Measurements from ENCODE around the gene TSPEAR.
"Not testable (repeated sequence)": the region's sequence is repeated elsewhere in the genome, so short reads cannot be mapped to it uniquely, and the experiment has no call there.

Gene TSPEAR

DNA sequence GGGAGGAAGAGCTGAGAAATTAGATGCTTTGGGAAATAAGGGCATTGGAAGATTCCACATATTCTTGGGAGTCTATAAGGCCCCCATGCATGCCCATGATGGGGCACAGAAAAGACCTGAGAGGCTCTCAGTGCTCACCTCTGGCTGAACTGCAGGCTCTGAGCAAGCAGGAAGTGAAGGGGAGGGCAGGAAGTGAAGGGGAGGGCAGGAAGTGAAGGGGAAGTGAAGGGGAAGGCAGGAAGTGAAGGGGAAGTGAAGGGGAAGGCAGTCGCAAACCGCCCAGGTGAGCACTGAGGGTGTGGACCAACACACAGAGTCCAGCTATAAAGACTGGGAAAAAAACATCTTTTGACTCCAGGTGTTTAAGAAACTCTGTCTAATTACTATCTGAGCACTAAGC lies 80.9 kb downstream of the TSPEAR start:
- DNase-seq (ENCODE audit: low read depth, low spot score), result no peak

DNA sequence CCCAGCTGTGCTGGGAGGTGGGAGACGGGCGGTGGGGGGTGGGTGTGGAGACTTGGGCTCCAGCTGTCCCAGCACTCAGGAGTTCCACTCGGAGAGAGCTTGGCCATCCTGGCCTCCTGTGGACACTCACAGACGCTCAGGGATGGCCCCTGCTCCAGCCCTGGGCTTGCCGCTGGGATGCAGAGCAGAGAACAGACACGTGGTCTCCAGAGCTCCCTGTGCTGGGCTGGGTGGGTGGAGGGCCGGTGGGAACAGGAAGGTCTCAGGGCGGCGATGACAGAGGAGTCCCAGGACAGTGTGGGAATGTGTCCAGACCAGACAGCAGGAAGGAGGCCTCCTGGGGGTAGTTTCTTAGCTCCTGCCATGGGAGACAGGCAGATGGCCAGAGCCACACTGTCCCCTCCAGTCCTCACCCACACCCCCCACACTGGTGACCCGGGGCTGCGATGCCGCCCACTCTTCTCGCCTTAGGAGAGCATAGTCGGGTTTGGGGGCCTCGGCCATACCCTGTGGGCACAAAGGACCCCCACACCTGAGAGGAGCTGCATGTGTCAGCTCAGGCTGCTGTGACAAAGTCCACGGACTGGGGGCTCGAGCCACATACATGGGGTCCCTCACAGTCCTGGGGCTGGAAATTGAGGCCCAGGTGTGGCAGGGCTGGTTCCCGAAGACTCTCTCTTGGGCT lies 82.5 kb downstream of the TSPEAR start:
- no peak for DNase-seq (ENCODE audit: low read depth, low spot score)

DNA sequence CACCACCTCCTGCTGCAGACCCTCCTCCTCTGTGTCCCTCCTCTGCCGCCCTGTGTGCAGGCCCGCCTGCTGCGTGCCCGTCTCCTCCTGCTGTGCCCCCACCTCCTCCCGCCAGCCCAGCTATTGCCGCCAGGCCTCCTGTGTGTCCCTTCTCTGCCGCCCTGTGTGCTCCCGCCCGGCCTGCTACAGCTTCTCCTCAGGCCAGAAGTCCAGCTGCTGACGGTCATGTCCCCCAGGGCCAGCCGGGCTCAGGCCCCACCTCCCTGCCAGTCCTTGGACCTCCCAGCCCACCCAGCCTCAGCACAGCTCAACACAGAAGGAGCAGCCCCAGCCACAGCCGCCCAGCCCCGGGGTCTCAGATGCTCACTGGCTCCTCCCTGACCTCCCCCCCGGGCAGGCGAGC lies 83.5 kb downstream of the TSPEAR start:
- not testable (repeated sequence) for DNase-seq (ENCODE audit: low read depth, low spot score)

DNA sequence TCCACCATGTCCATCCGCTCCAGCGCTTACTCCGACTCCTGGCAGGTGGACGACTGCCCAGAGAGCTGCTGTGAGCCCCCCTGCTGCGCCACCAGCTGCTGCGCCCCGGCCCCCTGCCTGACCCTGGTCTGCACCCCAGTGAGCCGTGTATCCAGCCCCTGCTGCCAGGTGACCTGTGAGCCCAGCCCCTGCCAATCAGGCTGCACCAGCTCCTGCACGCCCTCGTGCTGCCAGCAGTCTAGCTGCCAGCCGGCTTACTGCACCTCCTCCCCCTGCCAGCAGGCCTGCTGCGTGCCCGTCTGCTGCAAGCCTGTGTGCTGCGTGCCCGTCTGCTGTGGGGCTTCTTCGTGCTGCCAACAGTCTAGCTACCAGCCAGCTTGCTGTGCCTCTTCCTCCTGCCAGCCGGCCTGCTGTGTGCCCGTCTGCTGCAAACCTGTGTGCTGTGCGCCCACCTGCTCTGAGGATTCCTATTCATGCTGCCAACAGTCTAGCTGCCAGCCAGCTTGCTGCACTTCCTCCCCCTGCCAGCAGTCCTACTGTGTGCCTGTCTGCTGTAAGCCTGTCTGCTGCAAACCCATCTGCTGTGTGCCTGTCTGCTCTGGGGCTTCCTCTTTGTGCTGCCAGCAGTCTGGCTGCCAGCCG lies 84.1 kb downstream of the TSPEAR start:
- not testable (repeated sequence) for DNase-seq (ENCODE audit: low read depth, low spot score)

DNA sequence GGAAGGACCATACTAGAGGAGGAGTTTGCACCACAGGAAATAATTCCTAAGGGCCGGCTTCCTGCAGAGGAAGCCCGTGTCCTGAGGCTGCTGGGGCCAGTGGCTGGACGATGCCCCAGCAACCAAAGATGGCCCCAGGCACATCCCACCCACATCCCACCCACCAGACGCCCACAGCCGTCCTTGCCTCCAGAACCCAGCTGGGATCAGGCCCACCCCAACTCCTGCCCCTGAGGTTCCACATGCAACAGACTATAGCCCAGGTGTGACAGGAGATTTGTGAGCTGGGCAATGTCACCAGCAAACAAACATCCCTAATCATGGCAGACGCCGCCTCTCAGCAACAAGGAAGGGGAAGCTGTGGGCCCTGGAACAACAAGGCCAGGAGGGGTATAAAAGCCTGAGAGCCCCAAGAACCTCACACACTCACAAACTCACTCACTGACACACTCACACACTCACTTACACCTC lies 84.7 kb downstream of the TSPEAR start, which contains the start of gene KRTAP10-9:
Gene KRTAP10-9 (plus strand): TSS at position 421 of the 471 bp plus-strand sequence. CDS start 79 bp downstream, outside the sequence.
- no peak for DNase-seq (ENCODE audit: low read depth, low spot score)

DNA sequence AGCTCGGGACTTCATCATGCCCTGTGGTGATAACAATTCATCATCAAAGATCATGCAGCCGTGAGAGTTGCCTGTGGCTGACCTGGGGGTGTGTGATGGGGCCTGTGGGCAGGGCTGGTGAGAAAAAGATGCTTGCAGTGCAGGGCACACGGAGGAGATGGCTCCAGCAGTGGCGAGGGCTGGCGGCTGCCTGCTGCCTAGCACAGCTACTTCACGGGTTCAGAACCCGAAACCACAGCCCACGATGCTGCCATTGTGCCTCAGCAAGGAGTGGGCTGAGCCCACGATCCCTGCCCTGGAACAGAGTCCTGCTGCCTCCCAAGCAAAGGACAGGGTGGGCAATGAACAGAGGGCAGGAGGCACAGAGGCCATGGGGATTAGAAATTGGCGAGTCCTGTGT lies 85.1 kb downstream of the TSPEAR start:
- DNase-seq (ENCODE audit: low read depth, low spot score), result no peak

DNA sequence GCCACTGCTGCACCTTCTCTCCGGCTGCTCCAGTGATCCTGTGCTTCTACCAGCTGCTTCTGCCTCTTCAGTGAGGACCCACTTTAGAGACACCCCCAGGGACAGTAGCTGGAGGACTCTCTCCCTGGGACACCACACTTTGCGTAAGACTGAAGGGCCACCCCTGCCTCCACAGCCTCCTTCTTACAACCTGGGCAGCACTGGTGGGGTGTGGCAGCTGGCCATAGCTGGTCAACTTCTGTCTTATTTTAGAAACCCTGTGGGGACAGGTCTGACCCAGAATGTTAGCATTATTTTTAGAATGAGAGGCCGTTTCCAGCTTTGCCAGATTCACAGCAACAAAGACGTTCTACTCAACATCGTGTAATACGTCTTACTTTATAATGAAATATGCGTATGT lies 85.6 kb downstream of the TSPEAR start:
- DNase-seq (ENCODE audit: low read depth, low spot score), result no peak

DNA sequence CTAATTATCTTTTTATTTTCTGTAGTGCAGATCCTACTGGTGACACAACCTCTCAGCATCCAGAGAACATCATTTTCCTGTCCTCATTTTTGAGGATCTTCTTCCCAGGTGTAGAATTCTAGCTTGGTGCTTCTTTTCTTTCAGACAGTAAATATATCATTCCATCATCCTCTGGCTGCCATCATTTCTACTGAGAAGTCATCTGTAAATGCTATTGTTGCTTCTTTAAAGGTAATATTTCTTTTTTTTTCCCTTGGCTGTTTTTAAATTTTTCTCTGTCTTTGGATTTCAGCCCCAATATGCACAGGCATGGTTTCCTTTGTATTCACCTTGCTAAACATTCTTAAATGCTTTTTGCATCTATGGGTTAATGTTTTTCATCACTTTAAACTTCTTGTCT lies 87.8 kb downstream of the TSPEAR start:
- DNase-seq (ENCODE audit: low read depth, low spot score), result no peak

DNA sequence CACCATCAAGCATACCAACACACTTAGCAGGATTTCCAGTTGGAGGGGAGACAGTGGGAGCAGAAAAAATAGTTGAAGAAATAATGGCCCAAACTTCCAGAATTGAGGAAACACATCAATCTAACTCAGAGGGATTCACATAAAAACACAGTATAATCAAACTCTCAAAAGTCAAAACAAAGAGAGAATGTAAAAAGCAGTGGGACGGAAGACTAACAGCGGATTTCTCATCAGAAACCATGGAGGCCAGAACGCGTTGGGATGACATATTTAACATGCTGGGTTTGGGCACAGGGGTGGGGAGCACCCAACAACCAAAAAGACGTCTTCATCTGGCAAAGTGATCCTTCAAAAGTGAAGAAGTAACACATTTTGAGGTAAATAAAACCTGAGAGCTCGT lies 91.5 kb downstream of the TSPEAR start:
- no peak for DNase-seq (ENCODE audit: low read depth, low spot score)

DNA sequence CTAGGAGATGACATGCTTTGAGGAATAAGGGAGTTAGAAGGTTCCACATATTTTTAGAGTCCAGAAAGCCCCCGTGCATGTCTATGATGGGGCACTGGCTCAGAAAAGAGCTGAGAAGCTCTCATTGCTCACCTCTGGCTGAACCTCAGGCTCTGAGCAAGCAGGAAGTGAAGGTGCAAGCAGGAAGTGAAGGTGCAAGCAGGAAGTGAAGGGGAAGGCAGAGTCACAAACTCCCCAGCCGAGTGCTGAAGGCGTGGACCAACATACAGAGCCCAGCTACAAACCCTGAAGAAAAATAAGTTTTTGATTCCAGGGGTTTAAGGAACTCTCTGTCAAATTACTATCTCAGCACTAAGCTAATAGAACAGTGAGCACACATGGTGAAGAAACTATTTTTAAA lies 92.5 kb downstream of the TSPEAR start:
- no peak for DNase-seq (ENCODE audit: low read depth, low spot score)

DNA sequence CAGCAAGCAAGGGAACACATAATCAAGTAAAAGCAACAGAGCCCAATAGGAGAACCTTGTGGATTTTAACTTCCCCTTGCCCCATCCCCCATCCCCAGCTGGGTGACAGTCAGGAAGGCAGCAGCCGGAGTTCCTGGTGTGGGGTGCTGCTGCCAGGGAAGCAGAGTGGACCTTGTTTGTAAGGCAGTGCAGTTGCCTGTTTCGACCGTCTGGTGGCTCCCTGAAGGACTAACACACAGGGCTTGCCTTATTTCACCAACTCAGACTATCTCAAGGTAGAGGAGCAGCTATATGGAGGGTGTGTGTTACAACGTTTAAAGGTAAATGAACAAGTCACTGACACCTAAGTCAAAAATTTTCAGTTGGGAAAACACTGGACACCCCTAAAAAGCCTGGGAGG lies 92.9 kb downstream of the TSPEAR start:
- no peak for DNase-seq (ENCODE audit: low read depth, low spot score)

DNA sequence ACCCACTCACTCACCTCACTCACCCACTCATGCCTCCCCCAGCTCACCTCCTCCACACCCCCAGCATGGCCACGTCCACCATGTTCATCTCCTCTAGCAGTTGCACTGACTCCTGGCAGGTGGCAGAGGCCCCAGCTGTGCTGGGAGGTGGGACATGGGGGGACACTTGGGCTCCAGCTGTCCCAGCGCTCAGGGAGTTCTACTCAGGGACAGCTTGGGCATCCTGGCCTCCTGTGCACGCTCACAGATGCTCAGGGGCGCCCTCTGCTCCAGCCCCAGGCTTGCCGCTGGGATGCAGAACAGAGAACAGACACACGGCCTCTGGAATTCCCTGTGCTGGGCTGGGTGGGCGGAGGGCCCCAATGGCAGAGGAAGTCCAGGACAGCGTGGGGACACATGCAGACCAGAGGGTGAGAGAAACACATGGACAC lies 94.3 kb downstream of the TSPEAR start:
- DNase-seq (ENCODE audit: low read depth, low spot score), result no peak

DNA sequence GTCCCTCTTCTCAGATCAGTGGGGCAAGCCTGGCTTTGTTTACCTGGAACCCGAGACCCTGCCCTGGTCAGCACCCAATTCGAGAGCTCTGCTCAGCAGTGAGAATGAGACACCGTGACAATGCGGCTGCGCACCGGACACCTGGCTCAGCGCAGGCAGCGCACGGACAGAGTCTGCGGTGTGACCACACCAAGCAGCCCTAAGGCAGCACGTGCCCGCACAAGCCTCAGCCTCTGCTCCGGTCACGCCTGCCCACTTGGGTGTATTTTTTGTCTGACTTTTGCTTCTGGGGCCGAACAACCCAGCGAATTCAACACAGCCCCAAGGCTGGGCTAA lies 94.8 kb downstream of the TSPEAR start:
- DNase-seq (ENCODE audit: low read depth, low spot score), result no peak

DNA sequence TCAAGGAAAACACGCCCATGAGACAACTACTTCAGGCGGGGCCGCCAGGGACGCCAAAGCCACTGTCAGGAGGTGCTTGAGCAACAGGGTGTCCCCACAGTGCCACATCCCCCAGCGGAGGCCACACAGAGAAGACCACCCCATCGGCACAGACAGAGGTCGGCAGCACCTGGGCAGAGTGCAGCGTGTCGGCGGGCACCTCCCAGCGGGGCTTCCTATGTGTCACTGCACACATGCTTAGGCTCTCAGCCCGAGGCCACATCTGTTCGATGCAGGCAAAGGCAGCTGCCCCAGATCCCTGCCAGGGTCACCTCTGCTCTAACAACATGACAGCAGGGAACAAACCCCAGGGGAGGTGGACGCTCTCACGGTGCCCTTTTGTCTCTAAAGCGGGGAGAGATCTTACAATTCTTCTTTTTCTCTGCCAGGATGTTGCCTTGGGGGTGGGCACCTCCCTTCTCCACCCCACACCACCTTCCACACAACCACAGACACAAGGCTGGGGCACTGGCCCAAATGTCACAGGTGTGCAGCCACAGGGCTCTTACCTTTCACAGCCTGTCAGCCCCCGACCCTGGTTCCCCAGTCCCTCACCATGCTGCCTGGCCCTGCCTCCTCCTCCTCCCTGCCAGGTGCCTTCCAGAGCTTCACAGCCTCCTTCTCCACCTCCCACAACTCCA lies 95.3 kb downstream of the TSPEAR start:
- DNase-seq (ENCODE audit: low read depth, low spot score), result no peak

DNA sequence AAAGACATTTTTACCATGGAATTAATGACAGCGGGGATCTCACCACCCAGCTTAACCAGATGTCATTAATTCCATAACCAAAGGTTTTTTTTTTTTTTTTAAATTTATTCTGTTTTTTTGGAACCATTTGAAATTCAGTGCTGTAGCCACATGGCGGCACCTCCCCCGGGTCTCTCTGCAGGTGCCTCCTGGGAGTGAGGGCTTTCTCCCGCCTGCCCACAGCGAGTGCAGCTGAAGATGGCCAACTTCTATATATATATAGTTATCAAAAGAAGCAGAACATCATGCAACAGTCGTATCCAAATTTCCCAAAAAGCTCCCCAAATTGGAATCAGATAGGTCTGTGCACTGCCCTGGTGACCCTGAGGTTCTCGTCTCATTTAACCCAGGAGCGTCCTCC lies 95.9 kb downstream of the TSPEAR start:
- no peak for DNase-seq (ENCODE audit: low read depth, low spot score)

DNA sequence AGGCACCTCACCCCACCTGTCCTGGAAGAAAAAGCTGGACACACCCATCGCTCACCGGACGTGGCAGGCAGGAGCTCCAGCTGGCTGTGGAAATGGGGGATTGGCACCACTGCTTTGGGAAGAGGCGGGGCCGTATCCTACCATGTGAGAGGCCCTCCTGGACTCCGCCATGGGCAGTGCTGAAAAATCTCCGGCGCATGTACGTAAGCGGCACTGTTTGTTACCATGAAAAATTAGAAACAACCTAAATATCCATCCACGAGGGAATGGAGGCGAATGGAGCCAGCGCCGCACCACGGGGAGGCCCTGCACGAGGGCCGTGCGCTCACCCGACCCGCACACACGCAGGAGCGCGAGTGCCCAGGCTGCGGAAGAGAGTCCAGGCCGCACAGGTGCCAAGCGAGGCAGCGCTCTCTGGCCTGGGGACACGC lies 96.4 kb downstream of the TSPEAR start:
- DNase-seq (ENCODE audit: low read depth, low spot score), result no peak

DNA sequence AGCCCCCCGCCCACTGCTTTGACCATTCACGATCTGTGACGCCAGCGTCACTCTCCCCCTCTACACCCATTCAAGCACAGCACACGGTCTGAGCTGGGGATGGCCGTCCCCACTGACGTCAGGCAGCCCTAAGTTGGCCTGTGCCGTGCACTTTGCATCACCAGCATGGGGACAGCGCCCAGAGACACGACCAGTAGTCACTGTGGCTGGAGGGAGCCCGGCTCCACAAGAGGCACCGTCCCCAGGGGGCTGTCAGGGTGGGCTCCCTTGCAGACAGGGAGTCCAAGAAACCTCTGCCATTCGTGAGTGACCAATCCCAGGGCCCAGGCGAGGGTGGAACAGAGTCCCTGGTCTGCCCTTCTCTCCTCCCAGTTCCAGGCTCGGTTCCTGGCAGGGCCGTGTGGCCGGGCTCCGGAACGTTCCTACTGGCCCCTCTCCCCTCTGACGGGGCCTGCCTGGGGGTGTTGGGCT lies 97.2 kb downstream of the TSPEAR start:
- DNase-seq (ENCODE audit: low read depth, low spot score), result no peak

DNA sequence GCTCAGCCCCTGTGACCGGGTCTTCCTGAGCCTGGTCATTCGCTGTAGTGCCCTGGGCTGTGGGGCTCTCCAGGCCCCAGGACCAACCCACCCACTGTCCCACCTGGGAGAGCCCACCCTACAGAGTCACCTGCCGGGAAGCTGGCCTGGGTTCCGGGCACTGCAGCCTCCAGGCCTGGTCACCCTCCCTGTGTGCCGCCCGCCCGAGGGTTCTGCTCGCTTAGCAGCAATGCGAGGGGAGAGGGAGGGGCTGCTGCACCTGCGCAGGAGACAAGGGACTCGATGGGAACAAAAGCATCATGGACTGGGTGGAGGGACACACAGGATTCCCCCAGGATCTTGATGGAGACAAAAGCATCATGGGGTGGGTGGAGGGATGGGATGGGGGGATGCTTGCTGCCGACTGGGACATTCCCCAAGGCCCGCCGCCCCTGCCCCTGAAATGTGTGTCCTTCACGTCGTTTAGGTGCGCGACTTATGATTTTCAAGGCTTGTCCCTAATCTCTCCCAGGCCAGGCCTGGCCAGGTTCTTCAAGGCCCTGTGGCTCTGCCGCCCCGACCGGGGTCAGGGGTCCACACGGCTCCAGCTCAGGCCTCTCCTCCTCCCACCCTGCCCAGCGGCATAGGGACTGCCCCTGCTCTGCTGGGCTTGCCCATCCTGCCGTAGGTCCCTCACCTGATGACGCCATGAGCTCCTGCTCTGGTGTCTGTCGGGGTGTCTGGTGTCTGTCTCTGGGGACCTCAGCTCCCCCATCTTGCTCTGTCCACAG lies 97.8 kb downstream of the TSPEAR start:
- DNase-seq (ENCODE audit: low read depth, low spot score), result no peak

DNA sequence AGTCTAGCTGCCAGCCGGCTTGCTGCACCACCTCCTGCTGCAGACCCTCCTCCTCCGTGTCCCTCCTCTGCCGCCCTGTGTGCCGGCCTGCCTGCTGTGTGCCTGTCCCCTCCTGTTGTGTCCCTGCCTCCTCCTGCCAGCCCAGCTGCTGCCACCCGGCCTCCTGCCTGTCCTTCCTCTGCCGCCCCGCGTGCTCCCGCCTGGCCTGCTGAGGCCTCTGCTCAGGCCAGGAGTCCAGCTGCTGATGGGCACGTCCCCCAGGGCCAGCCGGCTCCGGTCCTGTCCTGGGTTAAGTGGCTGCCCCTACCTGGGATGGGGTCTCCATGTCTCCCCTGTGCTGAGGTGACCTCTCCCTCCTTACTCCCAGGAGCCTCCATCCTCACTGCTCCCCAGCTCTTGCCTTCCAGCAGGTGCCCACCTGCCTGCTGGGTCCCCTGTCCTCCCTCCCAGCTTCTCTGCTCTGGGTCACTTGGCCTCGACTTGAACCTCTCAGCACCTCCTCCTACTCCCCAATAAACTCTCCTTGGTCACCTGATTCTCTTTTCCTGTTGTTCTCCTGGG lies 98.6 kb downstream of the TSPEAR start:
- no peak for DNase-seq (ENCODE audit: low read depth, low spot score)

DNA sequence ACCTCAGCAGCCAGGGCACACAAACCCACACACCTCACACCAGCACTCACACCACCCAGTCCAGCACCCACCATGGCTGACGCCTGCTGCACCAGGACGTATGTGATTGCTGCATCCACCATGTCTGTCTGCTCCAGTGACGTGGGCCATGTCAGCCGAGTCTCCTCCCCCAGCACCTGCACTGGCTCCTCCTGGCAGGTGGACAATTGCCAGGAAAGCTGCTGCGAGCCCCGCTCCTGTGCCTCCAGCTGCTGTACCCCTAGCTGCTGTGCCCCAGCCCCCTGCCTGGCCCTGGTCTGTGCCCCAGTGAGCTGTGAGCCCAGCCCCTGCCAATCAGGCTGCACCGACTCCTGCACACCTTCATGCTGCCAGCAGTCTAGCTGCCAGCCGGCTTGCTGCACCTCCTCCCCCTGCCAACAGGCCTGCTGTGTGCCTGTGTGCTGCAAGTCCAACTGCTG lies 99.3 kb downstream of the TSPEAR start, which contains the start of gene KRTAP10-8:
Gene KRTAP10-8 (plus strand): TSS at position 51 of the 458 bp plus-strand sequence. CDS start 22 bp downstream, at position 73.
- DNase-seq (ENCODE audit: low read depth, low spot score), result no peak

DNA sequence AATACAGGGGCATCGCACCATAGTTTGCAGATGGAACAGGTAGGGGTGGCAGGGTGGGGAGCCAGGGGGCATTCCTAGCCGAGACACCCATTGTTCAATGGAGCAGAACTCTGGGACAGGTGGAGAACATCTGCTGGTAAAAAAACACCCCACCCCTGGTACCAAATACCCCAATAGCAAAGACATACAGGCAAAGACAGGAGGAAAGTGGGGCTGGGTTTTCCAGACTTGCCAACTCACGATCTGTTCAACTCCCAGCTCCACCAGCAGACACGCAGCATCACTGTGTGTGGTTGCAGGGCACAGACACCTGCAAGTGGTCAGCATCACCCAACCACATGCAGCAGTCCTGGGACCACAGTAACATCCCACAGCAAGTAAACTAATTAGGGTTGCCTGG lies 99.8 kb downstream of the TSPEAR start:
- no peak for DNase-seq (ENCODE audit: low read depth, low spot score)
